HG03103 (cell line): ENCODE measurements around the gene PAQR8.

Source experiments
- ATAC-seq: cut with Tn5 transposase; IDR thresholded peaks from one replicate; pipeline ENCODE4 v1.9.1; 2021; ENCODE audit warnings: low read depth; ENCODE audit not compliant: unreplicated experiment

PAQR8 gene

GRCh38 chr6:52457096-52457495 is 95.1 kb downstream of the PAQR8 start:
- no peak for ATAC-seq
